GM12878 (cell line): Measurements from ENCODE around the gene MRM3. TPM values are rescaled to one million over a fixed set of nuclear protein-coding genes. Genes with fewer than 3 reads are reported as not detected.

ENCODE experiments used
- ATAC-seq: fragments of 200-7000 bp; cut with Tn5 transposase; 3 replicates; pipeline ENCODE4 v1.9.1; 2020; ENCODE audit warnings: mild to moderate bottlenecking, moderate library complexity
- BruUV-seq: library from RNA; stranded (reverse); fragments of 400-500 nt; replicated peaks from 2 replicates; lab custom pipeline; 2021; lab: Mats Ljungman, UMichigan
- CTCF ChIA-PET: fragments of 300-600 bp; sonication (Branson Sonifier 250); formaldehyde crosslinking; extraction: SDS; loops from one replicate; lab custom pipeline; 2021; ENCODE audit warnings: inconsistent platforms; lab: Yijun Ruan, JAX
- POLR2A ChIA-PET: fragments of 350-600 bp; formaldehyde crosslinking; extraction: SDS; loops from one replicate; lab custom pipeline; 2021; ENCODE audit warnings: inconsistent platforms; lab: Charles Lee
- RAD21 ChIA-PET: fragments of 300-600 bp; sonication (Branson Sonifier 250); formaldehyde crosslinking; loops from one replicate; lab custom pipeline; 2023; ENCODE audit warnings: antibody characterized with exemption; ENCODE audit not compliant: unreplicated experiment; lab: Charles Lee
- SMC1A ChIA-PET: fragments of 300-600 bp; sonication (Branson Sonifier 250); formaldehyde crosslinking; loops from one replicate; lab custom pipeline; 2023; ENCODE audit not compliant: unreplicated experiment, uncharacterized antibody; lab: Charles Lee
- DNase-seq: peaks from one replicate; pipeline ENCODE4 v3.0.0-alpha.2; 2011; ENCODE audit warnings: low read depth, low spot score
- FAIRE-seq: peaks from 3 replicates; lab custom pipeline; 2011; peaks lifted over from hg19 to GRCh38; lab: Jason Lieb, UNC
- H2AFZ ChIP-seq: 2 replicates; pipeline ENCODE4 v1.6.0; 2011; ENCODE audit warnings: low read depth, low read length, control low read depth; ENCODE audit not compliant: control insufficient read depth
- H3K27ac ChIP-seq: 2 replicates; pipeline ENCODE4 v1.5.1; 2011; ENCODE audit warnings: control low read depth; ENCODE audit not compliant: control insufficient read depth, insufficient read depth
- H3K27me3 ChIP-seq, 2 experiments: replicated peaks in 1 of 2; 2 replicates each; pipeline versions ENCODE4 v1.6.0 to v1.6.1; 2011; ENCODE audit warnings: low read length in 1 of 2; ENCODE audit not compliant: control insufficient read depth in 2 of 2, insufficient read depth in 2 of 2
- H3K36me3 ChIP-seq, 2 experiments: 2 replicates each; pipeline ENCODE4 v1.5.1; 2011; ENCODE audit warnings: low read length in 1 of 2; ENCODE audit not compliant: control insufficient read depth in 2 of 2, insufficient read depth in 2 of 2
- H3K4me1 ChIP-seq: 2 replicates; pipeline ENCODE4 v1.6.1; 2011; ENCODE audit warnings: mild to moderate bottlenecking, low read length, moderate library complexity, mixed read lengths; ENCODE audit not compliant: control insufficient read depth, insufficient read depth
- H3K4me2 ChIP-seq: 2 replicates; pipeline ENCODE4 v1.6.0; 2011; ENCODE audit warnings: control low read depth; ENCODE audit not compliant: control insufficient read depth, insufficient read depth
- H3K4me3 ChIP-seq: fragments of 200-600 bp; sonication (generic); 2 replicates; pipeline ENCODE4 v1.5.1; 2016
- H3K79me2 ChIP-seq: 2 replicates; pipeline ENCODE4 v1.6.0; 2011; ENCODE audit warnings: low read length; ENCODE audit not compliant: control insufficient read depth, insufficient read depth
- H3K9ac ChIP-seq: 2 replicates; pipeline ENCODE4 v1.8.0; 2011; ENCODE audit warnings: low read length, control low read depth, mixed read lengths; ENCODE audit not compliant: control insufficient read depth, insufficient read depth
- H3K9me3 ChIP-seq: replicated peaks from 3 replicates; pipeline ENCODE4 v1.5.1; 2011; ENCODE audit warnings: mild to moderate bottlenecking, low read length; ENCODE audit not compliant: control insufficient read depth, insufficient read depth
- H4K20me1 ChIP-seq: 2 replicates; pipeline ENCODE4 v1.6.0; 2011; ENCODE audit not compliant: control insufficient read depth, insufficient read depth
- CHD2 ChIP-seq: IDR thresholded peaks from 2 replicates; pipeline ENCODE4 v1.6.1; 2011; ENCODE audit warnings: low read depth, low read length, improper control_type of control experiment, borderline replicate concordance
- CREM ChIP-seq: IDR thresholded peaks from 2 replicates; pipeline ENCODE4 v1.6.1; 2014; ENCODE audit warnings: antibody characterized with exemption, low read depth
- MEF2A ChIP-seq: IDR thresholded peaks from 2 replicates; pipeline ENCODE4 v1.6.1; 2011; ENCODE audit warnings: low read depth, mild to moderate bottlenecking, low read length, moderate library complexity; ENCODE audit not compliant: insufficient read depth
- NR2C1 ChIP-seq: fragments of 450-650 bp; IDR thresholded peaks from 2 replicates; pipeline ENCODE4 v1.6.1; 2017; ENCODE audit warnings: antibody characterized with exemption, mild to moderate bottlenecking, moderate library complexity
- PAX8 ChIP-seq: fragments of 450-650 bp; IDR thresholded peaks from 2 replicates; pipeline ENCODE4 v1.6.1; 2017; ENCODE audit warnings: mild to moderate bottlenecking, moderate library complexity
- WGBS: methylation state at CpG from one replicate; pipeline ENCODE4 v1.1.6; 2016; ENCODE audit warnings: low lambda C conversion rate; ENCODE audit not compliant: insufficient replicate concordance, insufficient coverage; ENCODE audit errors: missing lambda C conversion rate; 5-methylcytosine and 5-hydroxymethylcytosine counted together
- in situ Hi-C: fragments of 300-500 bp; cut with MboI; formaldehyde crosslinking; loops from 9 replicates; pipeline ENCODE4 v1.14.3; 2018; ENCODE audit warnings: mixed read lengths
- intact Hi-C: fragments of 100-400 bp; cut with micrococcal nuclease; formaldehyde crosslinking; loops from one replicate; pipeline ENCODE4 v1.14.2; 2022; ENCODE audit not compliant: unreplicated experiment
- polyA plus RNA-seq, 11 experiments: library from polyadenylated mRNA; depleted of rRNA in 4 of 11; unstranded in 6 of 11; stranded (reverse) in 5 of 11; fragments of >200 nt; fragmentation: Nextera tagmentation in 4 of 11; fragmentation: Illumina TruSeq in 1 of 11; extraction: Ambion mirVana in 4 of 11; extraction: Trizol in 1 of 11; gene quantifications; 1 replicate in 1 of 11; 2 replicates in 10 of 11; pipeline versions ENCODE4 v1.2.1 to v1.2.3, GENCODE V29; 2011 to 2016; ENCODE audit warnings: inconsistent platforms in 2 of 11, missing spikeins in 2 of 11, low read depth in 1 of 11
- total RNA-seq, 4 experiments: library from RNA; depleted of rRNA in 3 of 4; stranded (reverse); fragments of >200 nt in 3 of 4; fragmentation: Illumina TruSeq in 1 of 4; extraction: Trizol in 1 of 4; gene quantifications; 2 replicates each; pipeline versions ENCODE4 v1.2.1 to v1.2.3, GENCODE V29; 2013 to 2021
- TF ChIP-seq, protein P1 (sequence below): IDR thresholded peaks from 2 replicates; pipeline ENCODE4 v1.6.1; 2012; ENCODE audit warnings: low read depth, low read length, improper control_type of control experiment

Gene MRM3
- total and polyA plus RNA-seq, 10 of the 15 experiments (the other 5 are each of a cell fraction or from before 2014, with no cell fraction given), result 2.3 to 48.9 (median 26.6) TPM

DNA sequence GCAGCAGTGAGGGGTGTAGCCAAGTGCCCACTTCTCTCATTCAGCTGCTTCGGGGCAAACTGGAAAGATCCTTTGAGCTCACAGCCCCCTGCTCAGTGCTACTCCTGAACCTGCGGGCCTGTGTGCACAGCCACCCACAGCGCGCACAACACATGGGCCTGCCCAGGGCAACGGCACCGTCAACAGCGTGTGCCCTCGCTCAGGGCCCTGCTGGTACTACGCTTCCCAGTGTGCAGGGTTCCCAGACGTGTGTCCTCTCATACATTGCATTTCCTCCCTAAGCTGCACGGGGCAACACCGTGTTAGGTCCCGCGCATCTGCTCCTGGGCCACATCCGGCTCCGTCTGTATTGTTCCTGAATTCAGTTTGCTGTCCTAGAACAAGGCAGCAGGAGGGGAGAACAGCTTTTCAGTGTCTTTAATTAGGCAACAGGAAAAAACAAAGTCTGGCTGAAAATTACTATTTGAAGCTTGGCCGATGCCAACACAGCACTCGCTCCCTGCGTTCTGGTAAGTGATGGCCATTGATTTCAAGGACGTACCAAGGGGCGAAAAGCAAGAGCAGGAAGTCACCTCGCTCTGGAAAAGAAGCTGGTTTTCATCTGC is 15.2 kb downstream of the MRM3 start (continued):
- TF ChIP-seq, protein P1, sequence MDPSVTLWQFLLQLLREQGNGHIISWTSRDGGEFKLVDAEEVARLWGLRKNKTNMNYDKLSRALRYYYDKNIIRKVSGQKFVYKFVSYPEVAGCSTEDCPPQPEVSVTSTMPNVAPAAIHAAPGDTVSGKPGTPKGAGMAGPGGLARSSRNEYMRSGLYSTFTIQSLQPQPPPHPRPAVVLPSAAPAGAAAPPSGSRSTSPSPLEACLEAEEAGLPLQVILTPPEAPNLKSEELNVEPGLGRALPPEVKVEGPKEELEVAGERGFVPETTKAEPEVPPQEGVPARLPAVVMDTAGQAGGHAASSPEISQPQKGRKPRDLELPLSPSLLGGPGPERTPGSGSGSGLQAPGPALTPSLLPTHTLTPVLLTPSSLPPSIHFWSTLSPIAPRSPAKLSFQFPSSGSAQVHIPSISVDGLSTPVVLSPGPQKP, result no peak
- TF ChIP-seq CHD2, result no peak
- TF ChIP-seq MEF2A, result no peak
- no peak for TF ChIP-seq NR2C1
- no peak for TF ChIP-seq CREM
- TF ChIP-seq, all 136 proteins: peak for 0

DNA sequence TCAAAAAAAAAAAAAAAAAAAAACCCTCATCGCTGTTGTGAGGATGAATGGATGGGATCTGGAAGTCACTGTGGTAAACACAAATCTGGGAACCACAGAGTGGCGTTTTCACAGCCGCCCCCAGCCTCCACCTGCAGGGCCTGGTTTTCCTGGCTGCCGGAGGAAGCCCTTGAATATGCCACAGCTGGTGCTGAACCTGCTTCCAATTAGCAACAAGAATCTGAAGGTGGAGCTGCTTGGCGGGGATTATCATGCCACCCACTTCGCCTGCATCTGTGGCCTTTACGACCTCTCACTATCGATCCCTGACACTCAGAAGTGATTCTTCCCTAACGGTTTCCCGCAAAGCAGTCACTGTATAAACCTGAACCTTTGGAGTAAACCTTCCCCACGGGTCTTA is 16.1 kb downstream of the MRM3 start:
- DNase-seq, result no peak
- H3K79me2 ChIP-seq, result no peaks in the 10 kb centered on the region
- H3K9ac ChIP-seq, result no peak overlapping the region
- H3K4me1 ChIP-seq, result no peaks in the 10 kb centered on the region
- no peak overlapping the region for H3K4me2 ChIP-seq
- H3K27me3 ChIP-seq, result no peaks in the 10 kb centered on the region
- BruUV-seq, result no TSS peak
- no peak for FAIRE-seq
- H4K20me1 ChIP-seq, result no peaks in the 10 kb centered on the region
- no peak overlapping the region for H2AFZ ChIP-seq
- ChIA-PET POLR2A (interaction anchor here (0.6 kb wide), 1 partner anchor 198 kb away, joined by 3 read pairs; no protein-coding TSS in a partner anchor), SMC1A (interaction anchor here (1.1 kb wide), 1 partner anchor 182 kb away, joined by 5 read pairs; the partner anchor contains the start of gene NXN), RAD21 (interaction anchor here (0.8 kb wide), 2 partner anchors 182 kb away, joined by 4 to 5 read pairs; partner anchors contain the start of gene NXN), CTCF (interaction anchor here (6.1 kb wide), 1 partner anchor 182 kb away, joined by 61 read pairs; the partner anchor contains the start of gene NXN)
- H3K27ac ChIP-seq, result no peak overlapping the region
- no peak overlapping the region for H3K4me3 ChIP-seq
- ATAC-seq, result no peak
- WGBS, result 57% methylated on average over 11 of the region's 11 CpGs
- TF ChIP-seq PAX8, result no peak
- in situ Hi-C loops (loop anchor here (5.0 kb wide), 1 partner anchor 189 kb away; no protein-coding TSS in a partner anchor), intact Hi-C loops (no loop called here)
- H3K36me3 ChIP-seq, result no peaks in the 10 kb centered on the region
- H3K9me3 ChIP-seq, result no peaks in the 10 kb centered on the region
